A549 (cell line): ENCODE data around the gene TEX261. TPM values are rescaled to one million over a fixed set of nuclear protein-coding genes. Genes with fewer than 3 reads are reported as not detected.

Source experiments
- ATAC-seq, 2 experiments: fragments of 200-7000 bp in 1 of 2; fragments of >200 bp in 1 of 2; cut with Nextera tagmentation in 1 of 2; cut with Tn5 transposase in 1 of 2; 3 replicates each; pipeline versions ENCODE4 v1.8.0 to v1.9.1; 2018 to 2020; ENCODE audit warnings: mild to moderate bottlenecking in 1 of 2, moderate library complexity in 1 of 2
- CTCF ChIA-PET: fragments of 300-600 bp; sonication (Branson Sonifier 250); formaldehyde crosslinking; extraction: SDS; loops from one replicate; lab custom pipeline; 2021; ENCODE audit warnings: antibody characterized with exemption, inconsistent platforms; lab: Yijun Ruan, JAX
- POLR2A ChIA-PET: fragments of 350-600 bp; formaldehyde crosslinking; extraction: SDS; loops from one replicate; lab custom pipeline; 2021; ENCODE audit warnings: antibody characterized with exemption, inconsistent platforms; lab: Yijun Ruan, JAX
- DNase-seq, 2 experiments: peaks; one replicate each; pipeline versions ENCODE4 v3.0.0 to v3.0.0-alpha.2; 2011 to 2016; ENCODE audit warnings: low read depth in 1 of 2, low spot score in 1 of 2
- FAIRE-seq: peaks from 2 replicates; lab custom pipeline; 2011; peaks lifted over from hg19 to GRCh38; lab: Jason Lieb, UNC
- H3K27ac ChIP-seq, 2 experiments: fragments of >200 bp; sonication (Bioruptor Twin); formaldehyde crosslinking; 3 replicates each; pipeline ENCODE4 v1.5.1; 2016 to 2017
- H3K4me1 ChIP-seq: fragments of >200 bp; sonication (Bioruptor Twin); formaldehyde crosslinking; 3 replicates; pipeline ENCODE4 v1.6.1; 2016
- H3K4me2 ChIP-seq: fragments of >200 bp; sonication (Bioruptor Twin); formaldehyde crosslinking; 3 replicates; pipeline ENCODE4 v1.6.1; 2016
- H3K4me3 ChIP-seq: fragments of >200 bp; sonication (Bioruptor Twin); formaldehyde crosslinking; 3 replicates; pipeline ENCODE4 v1.5.1; 2016
- H3K9me3 ChIP-seq: fragments of >200 bp; sonication (Bioruptor Twin); formaldehyde crosslinking; 3 replicates; pipeline ENCODE4 v1.6.1; 2016
- BCL3 ChIP-seq: fragments of >200 bp; sonication (Bioruptor Twin); formaldehyde crosslinking; IDR thresholded peaks from 3 replicates; pipeline ENCODE4 v1.6.1; 2016
- CBX8 ChIP-seq: fragments of 200-600 bp; sonication (generic); IDR thresholded peaks from 2 replicates; pipeline ENCODE4 v1.6.1; 2016
- CEBPB ChIP-seq, 2 experiments: fragments of >200 bp in 1 of 2; sonication (Bioruptor Twin) in 1 of 2; formaldehyde crosslinking in 1 of 2; IDR thresholded peaks; 2 replicates each; pipeline ENCODE4 v1.6.1; 2012 to 2016
- CHD2 ChIP-seq: fragments of 150-350 bp; IDR thresholded peaks from 2 replicates; pipeline ENCODE4 v1.6.1; 2014; ENCODE audit warnings: low read length; ENCODE audit not compliant: partially characterized antibody
- E2F6 ChIP-seq: IDR thresholded peaks from 2 replicates; pipeline ENCODE4 v1.6.1; 2012; ENCODE audit warnings: low read depth, borderline replicate concordance
- EHF ChIP-seq: fragments of 250-450 bp; sonication (Bioruptor Pico); IDR thresholded peaks from 2 replicates; pipeline ENCODE4 v1.5.0; 2020; ENCODE audit warnings: mild to moderate bottlenecking
- FOSB ChIP-seq: fragments of 250-450 bp; sonication (Bioruptor Pico); IDR thresholded peaks from 2 replicates; pipeline ENCODE4 v1.5.0; 2020; ENCODE audit warnings: mild to moderate bottlenecking, moderate library complexity
- FOSL2 ChIP-seq, 2 experiments: fragments of 450-650 bp in 1 of 2; fragments of >200 bp in 1 of 2; sonication (Bioruptor Twin) in 1 of 2; formaldehyde crosslinking; IDR thresholded peaks; 2 replicates each; pipeline versions ENCODE4 v1.5.0 to v1.6.1; 2016 to 2020; ENCODE audit warnings: mild to moderate bottlenecking in 1 of 2, moderate library complexity in 1 of 2
- FOXS1 ChIP-seq: fragments of 250-450 bp; sonication (Bioruptor Pico); IDR thresholded peaks from 2 replicates; pipeline ENCODE4 v1.5.0; 2020; ENCODE audit warnings: mild to moderate bottlenecking, moderate library complexity
- HES2 ChIP-seq: fragments of >200 bp; sonication (Bioruptor Twin); formaldehyde crosslinking; IDR thresholded peaks from 2 replicates; pipeline ENCODE4 v1.6.1; 2016
- HEYL ChIP-seq: fragments of 250-450 bp; sonication (Bioruptor Pico); IDR thresholded peaks from 2 replicates; pipeline ENCODE4 v1.8.0; 2021; ENCODE audit warnings: mild to moderate bottlenecking, moderate library complexity
- HOXB5 ChIP-seq: fragments of 250-450 bp; sonication (Bioruptor Pico); IDR thresholded peaks from 2 replicates; pipeline ENCODE4 v1.5.0; 2020; ENCODE audit warnings: mild to moderate bottlenecking, moderate library complexity
- KDM1A ChIP-seq: fragments of 200-600 bp; sonication (generic); IDR thresholded peaks from 2 replicates; pipeline ENCODE4 v1.6.1; 2016; ENCODE audit warnings: low read depth, mild to moderate bottlenecking
- KDM5A ChIP-seq: fragments of 200-600 bp; sonication (generic); IDR thresholded peaks from 2 replicates; pipeline ENCODE4 v1.6.1; 2016; ENCODE audit warnings: antibody characterized with exemption, mild to moderate bottlenecking
- MAZ ChIP-seq: fragments of 150-350 bp; IDR thresholded peaks from 2 replicates; pipeline ENCODE4 v1.6.1; 2014; ENCODE audit warnings: antibody characterized with exemption, low read depth, low read length, borderline replicate concordance
- MYC ChIP-seq: IDR thresholded peaks from 2 replicates; pipeline ENCODE4 v1.6.1; 2012; ENCODE audit warnings: mild to moderate bottlenecking, inconsistent platforms, low read length, improper control_type of control experiment, borderline replicate concordance
- NPAS2 ChIP-seq: fragments of 250-450 bp; sonication (Bioruptor Pico); IDR thresholded peaks from 2 replicates; pipeline ENCODE4 v1.8.0; 2022; ENCODE audit warnings: mild to moderate bottlenecking, moderate library complexity, borderline replicate concordance
- PHF8 ChIP-seq: fragments of 200-600 bp; sonication (generic); IDR thresholded peaks from 2 replicates; pipeline ENCODE4 v1.6.1; 2016; ENCODE audit warnings: low read depth, mild to moderate bottlenecking, antibody characterized with exemption, moderate library complexity, borderline replicate concordance
- POLR2AphosphoS2 ChIP-seq: conservative IDR thresholded peaks from 2 replicates; pipeline ENCODE4 v1.6.1; 2012; ENCODE audit warnings: low read length, improper control_type of control experiment, inconsistent platforms
- RAD21 ChIP-seq, 2 experiments: fragments of >200 bp in 1 of 2; sonication (Bioruptor Twin) in 1 of 2; formaldehyde crosslinking in 1 of 2; IDR thresholded peaks in 1 of 2; conservative IDR thresholded peaks in 1 of 2; 2 replicates in 1 of 2; 3 replicates in 1 of 2; pipeline ENCODE4 v1.6.1; 2012 to 2018; ENCODE audit warnings: inconsistent platforms in 1 of 2
- ZC3H11A ChIP-seq: fragments of 450-650 bp; IDR thresholded peaks from 2 replicates; pipeline ENCODE4 v1.6.1; 2014; ENCODE audit warnings: antibody characterized with exemption, mild to moderate bottlenecking
- ZNF302 ChIP-seq: fragments of 250-450 bp; sonication (Bioruptor Pico); IDR thresholded peaks from 2 replicates; pipeline ENCODE4 v1.9.0; 2021; ENCODE audit warnings: inconsistent platforms, mild to moderate bottlenecking, moderate library complexity
- ZSCAN20 ChIP-seq: fragments of 250-450 bp; sonication (Bioruptor Pico); IDR thresholded peaks from 2 replicates; pipeline ENCODE4 v1.8.0; 2022; ENCODE audit warnings: mild to moderate bottlenecking, moderate library complexity
- WGBS: methylation state at CpG from one replicate; pipeline ENCODE4 v1.1.6; 2017; ENCODE audit errors: missing lambda C conversion rate; 5-methylcytosine and 5-hydroxymethylcytosine counted together
- polyA plus RNA-seq, 4 experiments: library from polyadenylated mRNA; depleted of rRNA in 3 of 4; stranded (reverse); fragments of >200 nt; fragmentation: RNase III in 1 of 4; extraction: RNeasy Plus Mini Kit Qiagen cat#74134 plus additional on column Dnase treatment in 1 of 4; gene quantifications; 2 replicates in 3 of 4; 3 replicates in 1 of 4; pipeline ENCODE4 v1.2.3, GENCODE V29; 2011 to 2017
- TF ChIP-seq, protein P1 (sequence below): fragments of 200-600 bp; sonication (generic); IDR thresholded peaks from 2 replicates; pipeline ENCODE4 v1.6.1; 2016; ENCODE audit warnings: antibody characterized with exemption, mild to moderate bottlenecking, moderate library complexity

The TEX261 gene
- polyA plus RNA-seq, 2 of the 4 experiments (the other 2 are of a cell fraction) = 71.3 to 87.1 TPM

GRCh38 chr2:71006323-71006722, 11.7 kb upstream of the TEX261 start:
- FAIRE-seq = no peak
- no peak for DNase-seq
- TF ChIP-seq HES2 = no peak
- TF ChIP-seq PHF8 = no peak
- no peak for TF ChIP-seq ZSCAN20 (CRISPR knock-in tag)
- no peak for TF ChIP-seq HEYL (CRISPR knock-in tag)
- TF ChIP-seq CEBPB (IDR thresholded peaks at IDR 0.05) = no peak
- no peak for TF ChIP-seq FOXS1
- TF ChIP-seq CHD2 = no peak
- TF ChIP-seq NPAS2 (CRISPR knock-in tag) = no peak
- no peak for TF ChIP-seq BCL3
- no peak for TF ChIP-seq EHF (CRISPR knock-in tag)
- no peak for TF ChIP-seq KDM5A
- TF ChIP-seq FOSL2 (IDR thresholded peaks at IDR 0.05) = no peak
- TF ChIP-seq FOSL2 (CRISPR knock-in tag; IDR thresholded peaks at IDR 0.05) = no peak
- TF ChIP-seq POLR2AphosphoS2 = no peak
- no peak for TF ChIP-seq FOSB (CRISPR knock-in tag)
- TF ChIP-seq, protein P1, sequence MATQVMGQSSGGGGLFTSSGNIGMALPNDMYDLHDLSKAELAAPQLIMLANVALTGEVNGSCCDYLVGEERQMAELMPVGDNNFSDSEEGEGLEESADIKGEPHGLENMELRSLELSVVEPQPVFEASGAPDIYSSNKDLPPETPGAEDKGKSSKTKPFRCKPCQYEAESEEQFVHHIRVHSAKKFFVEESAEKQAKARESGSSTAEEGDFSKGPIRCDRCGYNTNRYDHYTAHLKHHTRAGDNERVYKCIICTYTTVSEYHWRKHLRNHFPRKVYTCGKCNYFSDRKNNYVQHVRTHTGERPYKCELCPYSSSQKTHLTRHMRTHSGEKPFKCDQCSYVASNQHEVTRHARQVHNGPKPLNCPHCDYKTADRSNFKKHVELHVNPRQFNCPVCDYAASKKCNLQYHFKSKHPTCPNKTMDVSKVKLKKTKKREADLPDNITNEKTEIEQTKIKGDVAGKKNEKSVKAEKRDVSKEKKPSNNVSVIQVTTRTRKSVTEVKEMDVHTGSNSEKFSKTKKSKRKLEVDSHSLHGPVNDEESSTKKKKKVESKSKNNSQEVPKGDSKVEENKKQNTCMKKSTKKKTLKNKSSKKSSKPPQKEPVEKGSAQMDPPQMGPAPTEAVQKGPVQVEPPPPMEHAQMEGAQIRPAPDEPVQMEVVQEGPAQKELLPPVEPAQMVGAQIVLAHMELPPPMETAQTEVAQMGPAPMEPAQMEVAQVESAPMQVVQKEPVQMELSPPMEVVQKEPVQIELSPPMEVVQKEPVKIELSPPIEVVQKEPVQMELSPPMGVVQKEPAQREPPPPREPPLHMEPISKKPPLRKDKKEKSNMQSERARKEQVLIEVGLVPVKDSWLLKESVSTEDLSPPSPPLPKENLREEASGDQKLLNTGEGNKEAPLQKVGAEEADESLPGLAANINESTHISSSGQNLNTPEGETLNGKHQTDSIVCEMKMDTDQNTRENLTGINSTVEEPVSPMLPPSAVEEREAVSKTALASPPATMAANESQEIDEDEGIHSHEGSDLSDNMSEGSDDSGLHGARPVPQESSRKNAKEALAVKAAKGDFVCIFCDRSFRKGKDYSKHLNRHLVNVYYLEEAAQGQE = no peak
- TF ChIP-seq E2F6 = no peak
- TF ChIP-seq MYC = no peak
- CTCF ChIA-PET = interaction anchor here (1.1 to 1.8 kb wide), 6 partner anchors 21 to 185 kb away, joined by 3 to 9 read pairs (median 4); partner anchors contain the start of gene ANKRD53
- Histone ChIP-seq H3K9me3 (no peaks in the 10 kb centered on the region), H3K4me2 (no peak overlapping the region), H3K4me1 (no peaks in the 10 kb centered on the region), H3K27ac (no peak overlapping the region), H3K4me3 (no peak overlapping the region)
- 47% methylated on average over 2 of the region's 2 CpGs for WGBS
- POLR2A ChIA-PET = interaction anchor here (1.6 kb wide), 1 partner anchor 62 kb away, joined by 10 read pairs; the partner anchor contains the start of gene NAGK
- no peak for ATAC-seq

- DNase-seq (no peak), FAIRE-seq (no peak), ATAC-seq (no peak)
- Histone ChIP-seq H3K4me3 (no peak overlapping the region), H3K9me3 (no peaks in the 10 kb centered on the region), H3K4me1 (peaks cover 4% of the 10 kb centered on the region; the same call in 1 of the 3 replicates), H3K4me2 (no peak overlapping the region), H3K27ac (no peak overlapping the region)
- ChIA-PET POLR2A (no interaction called here), CTCF (interaction anchor here (1.2 to 5.7 kb wide), 6 partner anchors 12 to 185 kb away, joined by 3 to 37 read pairs (median 4); partner anchors contain the start of gene ANKRD53)
- WGBS = 63% methylated on average over 10 of the region's 10 CpGs
- TF ChIP-seq ZC3H11A (no peak), CBX8 (no peak), ZNF302 (CRISPR knock-in tag) (no peak), HOXB5 (CRISPR knock-in tag) (no peak), FOSB (CRISPR knock-in tag) (no peak), BCL3 (no peak), RAD21 (conservative IDR thresholded peaks at IDR 0.05 in 1 of 2, IDR thresholded peaks at IDR 0.05 in 1 of 2) (no peak), KDM1A (no peak), MAZ (no peak)
- TF ChIP-seq, protein P1 = no peak
Measured at GRCh38 chr2:71005271-71006202, 10.9 kb upstream of the TEX261 start.
